Stimulated activated CD8-positive, alpha-beta memory T cell treated with anti-CD3 and anti-CD28 coated beads, Interleukin-7, amount 100 ng/mL, for 24 hours (primary cell): ENCODE data around the gene PLA2G4E.

ENCODE experiments used
- DNase-seq: peaks from one replicate; pipeline ENCODE4 v3.0.0-alpha.2; 2020; ENCODE audit warnings: low read depth

Gene PLA2G4E

GRCh38 chr15:42053010-42053409 is 32.2 kb upstream of the PLA2G4E start:
- no peak for DNase-seq

- no peak for DNase-seq
Measured at GRCh38 chr15:42050484-42051255, 29.8 kb upstream of the PLA2G4E start.

GRCh38 chr15:42048821-42049200 is 28.0 kb upstream of the PLA2G4E start:
- DNase-seq: no peak

GRCh38 chr15:42048080-42048820 is 27.4 kb upstream of the PLA2G4E start:
- no peak for DNase-seq

- DNase-seq: no peak
Measured at GRCh38 chr15:42046597-42046996, 25.8 kb upstream of the PLA2G4E start.

GRCh38 chr15:42045211-42045615 is 24.4 kb upstream of the PLA2G4E start:
- DNase-seq: no peak

GRCh38 chr15:42042602-42043400 is 22.0 kb upstream of the PLA2G4E start:
- DNase-seq: no peak

- no peak for DNase-seq
Measured at GRCh38 chr15:42038401-42038800, 17.6 kb upstream of the PLA2G4E start.

- DNase-seq: no peak
Measured at GRCh38 chr15:42037656-42038055, 16.8 kb upstream of the PLA2G4E start.

- no peak for DNase-seq
Measured at GRCh38 chr15:42036966-42037365, 16.1 kb upstream of the PLA2G4E start.

- DNase-seq: no peak
Measured at GRCh38 chr15:42036112-42036905, 15.5 kb upstream of the PLA2G4E start.

- DNase-seq: no peak
Measured at GRCh38 chr15:42035435-42035761, 14.6 kb upstream of the PLA2G4E start.

GRCh38 chr15:42034628-42035434 is 14.0 kb upstream of the PLA2G4E start:
- no peak for DNase-seq

GRCh38 chr15:42033214-42033873 is 12.5 kb upstream of the PLA2G4E start:
- DNase-seq: no peak

GRCh38 chr15:42032376-42033213 is 11.8 kb upstream of the PLA2G4E start:
- DNase-seq: no peak

- DNase-seq: no peak
Measured at GRCh38 chr15:42031198-42031915, 10.5 kb upstream of the PLA2G4E start.

- DNase-seq: no peak
Measured at GRCh38 chr15:42027521-42027920, 6.7 kb upstream of the PLA2G4E start.

- DNase-seq: no peak
Measured at GRCh38 chr15:42024303-42024702, 3.5 kb upstream of the PLA2G4E start.

- no peak for DNase-seq
Measured at GRCh38 chr15:42021593-42021992, 751 bp upstream of the PLA2G4E start.
